Endodermal cell (in vitro differentiated cells): ENCODE data around the gene PTPRM. TPM values are rescaled to one million over a fixed set of nuclear protein-coding genes. Genes with fewer than 3 reads are reported as not detected.

ENCODE experiments used
- DNase-seq: peaks from one replicate; pipeline ENCODE4 v3.0.0-alpha.2; 2017
- H3K27ac ChIP-seq: 2 replicates; pipeline ENCODE4 v1.5.1; 2013; ENCODE audit warnings: mild to moderate bottlenecking, low read depth, low read length, moderate library complexity
- H3K27me3 ChIP-seq: 2 replicates; pipeline ENCODE4 v1.6.1; 2013; ENCODE audit warnings: mild to moderate bottlenecking, low read length, moderate library complexity; ENCODE audit not compliant: insufficient read depth, control insufficient read depth, poor library complexity, severe bottlenecking
- H3K36me3 ChIP-seq: 2 replicates; pipeline ENCODE4 v1.7.0; 2013; ENCODE audit warnings: mild to moderate bottlenecking, low read length, moderate library complexity; ENCODE audit not compliant: control insufficient read depth, insufficient read depth
- H3K4me1 ChIP-seq: one replicate; pipeline ENCODE4 v1.7.0; 2013; ENCODE audit warnings: low read length; ENCODE audit not compliant: control insufficient read depth, insufficient read depth
- H3K4me3 ChIP-seq: 2 replicates; pipeline ENCODE4 v1.5.1; 2013; ENCODE audit warnings: mild to moderate bottlenecking, low read length, moderate library complexity
- H3K9ac ChIP-seq: 2 replicates; pipeline ENCODE4 v1.6.1; 2013; ENCODE audit warnings: mild to moderate bottlenecking, low read length, moderate library complexity; ENCODE audit not compliant: poor library complexity, severe bottlenecking; ENCODE audit errors: extremely low read depth
- H3K9me3 ChIP-seq: 2 replicates; pipeline ENCODE4 v1.6.1; 2013; ENCODE audit warnings: mild to moderate bottlenecking, low read length, moderate library complexity; ENCODE audit not compliant: control insufficient read depth
- H3K27ac Mint-ChIP-seq: 2 replicates; pipeline ENCODE4 v1.8.0; 2020; ENCODE audit warnings: mixed read lengths
- H3K27me3 Mint-ChIP-seq: 2 replicates; pipeline ENCODE4 v1.8.0; 2021; ENCODE audit warnings: mild to moderate bottlenecking, mixed read lengths; ENCODE audit not compliant: insufficient read depth
- H3K36me3 Mint-ChIP-seq: 2 replicates; pipeline ENCODE4 v1.8.0; 2020; ENCODE audit warnings: low read depth, mixed read lengths
- H3K4me1 Mint-ChIP-seq: 2 replicates; pipeline ENCODE4 v1.8.0; 2020; ENCODE audit warnings: mixed read lengths
- H3K4me3 Mint-ChIP-seq: 2 replicates; pipeline ENCODE4 v1.8.0; 2020; ENCODE audit warnings: mild to moderate bottlenecking, moderate library complexity, mixed read lengths
- H3K9me3 Mint-ChIP-seq: 2 replicates; pipeline ENCODE4 v1.8.0; 2020; ENCODE audit warnings: mild to moderate bottlenecking, mixed read lengths
- WGBS, 2 experiments: methylation state at CpG; one replicate each; pipeline versions ENCODE4 v1.1.5 to v1.1.7; 2013; ENCODE audit warnings: missing lambda C conversion rate in 2 of 2, mixed read lengths in 1 of 2; ENCODE audit not compliant: insufficient coverage in 1 of 2, insufficient read length in 1 of 2; 5-methylcytosine and 5-hydroxymethylcytosine counted together
- total RNA-seq, 2 donors: library from RNA; stranded (reverse); fragmentation: NEBNext Ultra II Directional in 1 of 2; extraction: Animal tissue kit (Norgen Biotek cat#: 25700) in 1 of 2; gene quantifications; 2 replicates in 1 of 2; 3 replicates in 1 of 2; pipeline ENCODE4 v1.2.1, GENCODE V29; 2021
- TF ChIP-seq, protein P1 (sequence below): fragments of 200-600 bp; sonication (generic); conservative IDR thresholded peaks from 2 replicates; pipeline ENCODE4 v1.5.0; 2021; ENCODE audit warnings: antibody characterized with exemption, mild to moderate bottlenecking

The PTPRM gene
- total RNA-seq, 2 donors from 2014 or later, result 47.2 to 57.6 TPM

DNA sequence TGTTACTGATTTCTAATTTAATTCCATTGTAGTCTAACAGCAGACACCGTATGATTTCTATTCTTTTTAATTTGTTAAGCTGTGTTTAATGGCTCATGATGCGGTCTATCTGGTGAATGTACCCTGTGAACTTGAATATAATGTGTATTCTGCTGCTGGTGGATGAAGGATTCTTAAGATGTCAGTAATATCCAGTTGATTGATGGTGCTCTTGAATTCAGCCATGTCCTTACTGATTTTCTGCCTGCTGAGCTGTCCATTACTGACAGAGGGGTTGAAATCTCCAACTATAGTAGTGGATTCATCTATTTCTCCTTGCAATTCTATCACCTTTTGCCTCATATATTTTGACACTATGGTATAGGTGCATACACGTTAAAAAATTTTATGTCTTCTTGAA is 668.8 kb downstream of the PTPRM start:
- whole genome bisulfite sequencing, 2 experiments, result 92% methylated on average over 1 to 3 of the region's 3 CpGs

DNA sequence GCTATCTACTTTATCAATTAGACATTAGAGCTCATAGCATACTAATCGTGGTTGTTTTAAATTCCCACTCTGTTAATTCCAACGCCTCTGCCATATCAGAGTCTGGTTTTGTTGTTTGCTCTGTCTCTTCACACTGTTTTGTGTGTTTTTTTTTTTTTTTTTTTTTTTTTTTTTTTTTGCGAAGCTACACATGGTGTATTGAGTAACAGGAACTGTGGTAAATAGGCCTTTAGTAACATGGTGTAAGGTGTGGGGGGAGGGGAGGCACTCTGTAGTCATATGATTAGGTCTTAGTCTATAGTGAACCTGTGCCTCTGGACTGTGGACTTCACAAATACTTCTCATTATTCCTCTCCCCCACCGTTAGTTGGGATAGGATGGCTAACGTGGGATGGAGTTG is 671.4 kb downstream of the PTPRM start:
- Histone ChIP-seq H3K9me3 (peaks cover 49% of the 10 kb centered on the region), H3K27ac (no peak overlapping the region), H3K27me3 (no peaks in the 10 kb centered on the region), H3K36me3 (peaks cover 32% of the 10 kb centered on the region), H3K4me1 (peaks cover 3% of the 10 kb centered on the region), H3K4me3 (peak overlapping the region; percentile 64), H3K9ac (no peak overlapping the region)
- DNase-seq, result no peak
- peaks cover 39% of the 10 kb centered on the region for H3K36me3 Mint-ChIP-seq
- H3K4me3 Mint-ChIP-seq, result no peak overlapping the region
- H3K27ac Mint-ChIP-seq, result peak overlapping the region; percentile 67
- peaks cover 49% of the 10 kb centered on the region for H3K9me3 Mint-ChIP-seq
- 84% methylated on average over 2 of the region's 5 CpGs; no CpG with 5 or more reads in 1 of the 2 experiments for WGBS, 2 experiments
- TF ChIP-seq, protein P1, sequence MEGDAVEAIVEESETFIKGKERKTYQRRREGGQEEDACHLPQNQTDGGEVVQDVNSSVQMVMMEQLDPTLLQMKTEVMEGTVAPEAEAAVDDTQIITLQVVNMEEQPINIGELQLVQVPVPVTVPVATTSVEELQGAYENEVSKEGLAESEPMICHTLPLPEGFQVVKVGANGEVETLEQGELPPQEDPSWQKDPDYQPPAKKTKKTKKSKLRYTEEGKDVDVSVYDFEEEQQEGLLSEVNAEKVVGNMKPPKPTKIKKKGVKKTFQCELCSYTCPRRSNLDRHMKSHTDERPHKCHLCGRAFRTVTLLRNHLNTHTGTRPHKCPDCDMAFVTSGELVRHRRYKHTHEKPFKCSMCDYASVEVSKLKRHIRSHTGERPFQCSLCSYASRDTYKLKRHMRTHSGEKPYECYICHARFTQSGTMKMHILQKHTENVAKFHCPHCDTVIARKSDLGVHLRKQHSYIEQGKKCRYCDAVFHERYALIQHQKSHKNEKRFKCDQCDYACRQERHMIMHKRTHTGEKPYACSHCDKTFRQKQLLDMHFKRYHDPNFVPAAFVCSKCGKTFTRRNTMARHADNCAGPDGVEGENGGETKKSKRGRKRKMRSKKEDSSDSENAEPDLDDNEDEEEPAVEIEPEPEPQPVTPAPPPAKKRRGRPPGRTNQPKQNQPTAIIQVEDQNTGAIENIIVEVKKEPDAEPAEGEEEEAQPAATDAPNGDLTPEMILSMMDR, result no peak
- H3K4me1 Mint-ChIP-seq, result peaks cover 15% of the 10 kb centered on the region
- no peaks in the 10 kb centered on the region for H3K27me3 Mint-ChIP-seq

More for the DNA sequence above, 668.8 kb downstream of the PTPRM start:
- Mint-ChIP-seq H3K4me1 (peaks cover 40% of the 10 kb centered on the region), H3K36me3 (peaks cover 41% of the 10 kb centered on the region), H3K4me3 (no peak overlapping the region), H3K9me3 (peaks cover 55% of the 10 kb centered on the region), H3K27me3 (no peaks in the 10 kb centered on the region), H3K27ac (no peak overlapping the region)
- Histone ChIP-seq H3K4me1 (peaks cover 7% of the 10 kb centered on the region), H3K27ac (no peak overlapping the region), H3K9ac (no peak overlapping the region), H3K27me3 (no peaks in the 10 kb centered on the region), H3K4me3 (peak overlapping the region; percentile 74), H3K36me3 (peaks cover 32% of the 10 kb centered on the region), H3K9me3 (peaks cover 49% of the 10 kb centered on the region)
- TF ChIP-seq, protein P1, result no peak
- DNase-seq, result no peak

DNA sequence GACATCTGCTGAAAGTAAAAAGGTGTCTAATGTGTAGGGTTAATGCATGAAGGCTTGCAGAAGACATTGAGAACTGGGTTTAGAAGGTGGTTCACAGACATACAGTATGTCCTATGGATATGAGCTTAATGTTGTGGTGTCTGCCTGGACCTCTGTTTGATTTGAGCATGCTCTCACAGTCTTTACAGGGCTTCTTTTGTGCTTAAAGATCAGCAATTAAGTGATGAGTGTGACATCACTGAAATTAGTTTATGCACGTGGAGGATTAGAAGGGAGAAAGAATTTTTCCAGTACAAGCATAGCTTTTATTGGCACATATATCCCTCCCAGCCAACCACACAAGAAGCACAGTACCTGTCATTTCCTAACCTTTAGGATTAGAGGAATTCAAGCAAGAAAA is 674.6 kb downstream of the PTPRM start:
- Histone ChIP-seq H3K27ac (no peak overlapping the region), H3K4me1 (peaks cover 3% of the 10 kb centered on the region), H3K36me3 (peaks cover 27% of the 10 kb centered on the region), H3K9me3 (peaks cover 19% of the 10 kb centered on the region), H3K4me3 (no peak overlapping the region), H3K9ac (no peak overlapping the region), H3K27me3 (no peaks in the 10 kb centered on the region)
- Mint-ChIP-seq H3K27ac (no peak overlapping the region), H3K9me3 (peaks cover 20% of the 10 kb centered on the region), H3K27me3 (no peaks in the 10 kb centered on the region), H3K4me3 (no peak overlapping the region), H3K36me3 (peaks cover 20% of the 10 kb centered on the region), H3K4me1 (peaks cover 11% of the 10 kb centered on the region)
- TF ChIP-seq, protein P1, result no peak
- no peak for DNase-seq
- 100% methylated on average over 1 of the region's 1 CpG; no CpG with 5 or more reads in 1 of the 2 experiments for WGBS, 2 experiments
